ENCODE results near the gene EIF3A. TPM values are rescaled to one million over a fixed set of nuclear protein-coding genes. Genes with fewer than 3 reads are reported as not detected.

Gene EIF3A
- total RNA-seq, 1 donor from 2014 or later, result 132 TPM

- H3K27ac Mint-ChIP-seq, result no peak overlapping the region
- H3K27me3 Mint-ChIP-seq, result peaks cover 7% of the 10 kb centered on the region
- no peak for TF ChIP-seq CTCF (conservative IDR thresholded peaks at IDR 0.05)
- H3K9me3 Mint-ChIP-seq, result no peaks in the 10 kb centered on the region
- peak; percentile 31 for DNase-seq (ENCODE audit: extremely low spot score, unreplicated experiment)
- H3K36me3 Mint-ChIP-seq, result no peaks in the 10 kb centered on the region
- H3K4me3 Mint-ChIP-seq, result no peak overlapping the region
- peaks cover 4% of the 10 kb centered on the region for H3K4me1 Mint-ChIP-seq (ENCODE audit: unreplicated experiment)
Observed at GRCh38 chr10:119022846-119023552, 57.6 kb downstream of the EIF3A start.

- H3K27ac Mint-ChIP-seq, result no peak overlapping the region
- peak; percentile 49 for DNase-seq (ENCODE audit: extremely low spot score, unreplicated experiment)
- no peak for TF ChIP-seq CTCF (conservative IDR thresholded peaks at IDR 0.05)
- H3K4me3 Mint-ChIP-seq, result no peak overlapping the region
- no peaks in the 10 kb centered on the region for H3K36me3 Mint-ChIP-seq
- peaks cover 4% of the 10 kb centered on the region for H3K4me1 Mint-ChIP-seq (ENCODE audit: unreplicated experiment)
- peaks cover 5% of the 10 kb centered on the region for H3K27me3 Mint-ChIP-seq
- no peaks in the 10 kb centered on the region for H3K9me3 Mint-ChIP-seq
Observed at GRCh38 chr10:119020627-119020946, 60.0 kb downstream of the EIF3A start.

GRCh38 chr10:119007211-119007574 is 73.4 kb downstream of the EIF3A start:
- DNase-seq (ENCODE audit: extremely low spot score, unreplicated experiment), result no peak
- no peak overlapping the region for H3K4me3 Mint-ChIP-seq
- no peaks in the 10 kb centered on the region for H3K4me1 Mint-ChIP-seq (ENCODE audit: unreplicated experiment)
- no peaks in the 10 kb centered on the region for H3K27me3 Mint-ChIP-seq
- TF ChIP-seq CTCF (conservative IDR thresholded peaks at IDR 0.05), result no peak
- H3K9me3 Mint-ChIP-seq, result no peaks in the 10 kb centered on the region
- no peaks in the 10 kb centered on the region for H3K36me3 Mint-ChIP-seq
- no peak overlapping the region for H3K27ac Mint-ChIP-seq

GRCh38 chr10:119006451-119007210 is 74.0 kb downstream of the EIF3A start:
- Mint-ChIP-seq H3K9me3 (no peaks in the 10 kb centered on the region), H3K4me3 (no peak overlapping the region), H3K27me3 (no peaks in the 10 kb centered on the region), H3K4me1 (ENCODE audit: unreplicated experiment) (no peaks in the 10 kb centered on the region), H3K36me3 (no peaks in the 10 kb centered on the region), H3K27ac (no peak overlapping the region)
- no peak for DNase-seq (ENCODE audit: extremely low spot score, unreplicated experiment)
- TF ChIP-seq CTCF (conservative IDR thresholded peaks at IDR 0.05), result no peak

GRCh38 chr10:119005362-119006043 is 75.1 kb downstream of the EIF3A start:
- H3K9me3 Mint-ChIP-seq, result no peaks in the 10 kb centered on the region
- no peak for TF ChIP-seq CTCF (conservative IDR thresholded peaks at IDR 0.05)
- no peaks in the 10 kb centered on the region for H3K27me3 Mint-ChIP-seq
- no peaks in the 10 kb centered on the region for H3K36me3 Mint-ChIP-seq
- DNase-seq (ENCODE audit: extremely low spot score, unreplicated experiment), result no peak
- no peak overlapping the region for H3K27ac Mint-ChIP-seq
- H3K4me3 Mint-ChIP-seq, result no peak overlapping the region
- H3K4me1 Mint-ChIP-seq (ENCODE audit: unreplicated experiment), result no peaks in the 10 kb centered on the region

All from type B pancreatic cell (in vitro differentiated cells).